HG03064 (cell line): Measurements from ENCODE around the gene DDA1.
"Not testable (repeated sequence)": the region's sequence is repeated elsewhere in the genome, so short reads cannot be mapped to it uniquely, and the experiment has no call there.

Experiments used
- ATAC-seq: cut with Tn5 transposase; IDR thresholded peaks from one replicate; pipeline ENCODE4 v1.9.1; 2021; ENCODE audit warnings: low read depth; ENCODE audit not compliant: unreplicated experiment

The DDA1 gene

GRCh38 chr19:17340302-17340870, 31.0 kb downstream of the DDA1 start:
- ATAC-seq = no peak

- ATAC-seq = no peak
These were observed 31.6 kb downstream of the DDA1 start for GRCh38 chr19:17340871-17341357.

DNA sequence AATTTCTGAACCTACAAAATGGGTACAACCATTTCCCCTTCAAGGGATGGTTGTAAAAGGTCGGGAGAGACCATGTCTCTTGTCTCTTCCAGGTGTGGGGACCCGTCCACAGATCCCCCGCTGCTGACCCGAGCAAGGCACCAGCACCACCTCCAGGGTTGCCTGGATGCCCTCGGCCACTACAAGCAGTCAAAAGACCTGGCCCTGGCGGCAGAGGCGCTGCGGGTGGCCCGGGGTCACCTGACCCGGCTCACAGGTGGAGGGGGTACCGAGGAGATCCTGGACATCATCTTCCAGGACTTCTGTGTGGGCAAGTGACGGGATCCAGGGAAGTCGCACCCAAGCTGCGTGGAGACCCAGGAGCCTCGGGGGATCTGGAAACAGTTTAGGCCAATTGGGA, 32.0 kb downstream of the DDA1 start:
- no peak for ATAC-seq

DNA sequence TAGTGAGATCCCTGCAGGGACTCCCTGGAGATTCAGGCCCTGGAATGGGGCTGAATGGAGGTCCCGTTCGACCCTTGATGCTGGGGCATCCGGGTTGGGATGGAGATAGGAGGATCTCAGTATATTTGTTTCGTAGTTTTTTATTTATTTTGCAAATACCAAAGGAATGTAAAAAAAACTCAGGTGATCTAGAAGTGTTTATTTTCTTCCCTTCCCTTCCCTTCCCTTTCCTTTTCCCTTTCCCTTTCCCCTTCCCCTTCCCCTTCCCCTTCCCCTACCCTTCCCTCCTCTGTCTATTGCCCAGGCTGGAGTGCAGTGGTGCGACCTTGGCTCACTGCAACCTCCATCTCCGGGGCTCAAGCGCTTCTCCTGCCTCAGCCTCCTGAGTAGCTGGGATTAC, 32.5 kb downstream of the DDA1 start:
- ATAC-seq = no peak

- no peak for ATAC-seq
These were observed 36.8 kb downstream of the DDA1 start for GRCh38 chr19:17346109-17346671.

DNA sequence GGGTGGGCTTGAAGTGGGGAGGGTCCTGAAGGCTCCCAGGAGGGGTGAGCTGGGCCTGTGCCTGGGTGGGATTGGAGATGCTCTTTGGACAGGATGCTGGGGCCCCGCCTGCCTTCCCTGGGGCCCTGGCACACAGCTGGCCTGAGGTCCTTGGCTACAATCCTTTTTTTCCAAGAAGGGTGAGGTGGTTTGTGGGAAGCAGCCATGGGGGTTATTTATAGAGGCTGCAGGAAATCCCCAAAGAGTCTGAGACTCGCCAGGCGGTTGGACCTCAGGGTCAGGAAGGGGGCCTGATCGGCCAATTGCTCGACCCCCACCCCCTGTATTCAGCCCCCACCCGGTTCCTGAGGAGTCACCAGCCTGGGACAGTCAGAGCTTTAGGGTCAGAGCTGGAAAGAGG, 38.0 kb downstream of the DDA1 start:
- ATAC-seq = no peak

GRCh38 chr19:17347877-17348276, 38.5 kb downstream of the DDA1 start:
- ATAC-seq = no peak

GRCh38 chr19:17348700-17349099, 39.3 kb downstream of the DDA1 start:
- no peak for ATAC-seq

DNA sequence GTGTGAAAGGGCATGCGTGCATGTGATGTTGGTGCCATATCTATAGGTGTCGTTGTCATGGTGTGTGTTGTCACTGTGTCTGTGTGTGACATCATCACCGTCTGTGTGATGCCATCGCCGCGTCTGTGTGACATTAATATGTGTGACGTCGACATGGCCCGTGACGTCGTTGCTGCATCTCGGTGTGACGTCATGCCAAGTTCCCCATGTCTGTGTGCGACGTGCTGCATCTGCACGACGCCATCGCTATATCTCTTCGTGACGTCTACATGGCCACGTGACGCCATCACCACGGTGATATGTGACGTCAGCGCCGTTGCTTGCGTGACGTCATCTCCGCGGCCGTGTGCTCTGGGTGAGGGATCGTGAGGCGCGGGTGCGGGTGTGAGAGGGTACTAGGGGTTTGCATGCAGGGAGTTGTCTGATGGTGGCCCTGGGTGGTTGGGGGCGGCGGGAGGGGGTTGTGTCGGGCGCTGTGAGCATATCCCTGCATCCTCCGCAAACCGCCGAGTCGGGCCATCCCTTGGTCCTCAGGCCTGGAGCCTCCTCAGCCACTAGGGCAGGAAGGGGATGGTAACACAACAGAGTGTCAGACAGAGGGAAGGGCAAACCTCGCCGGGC, 42.6 kb downstream of the DDA1 start:
- ATAC-seq = no peak

- ATAC-seq = no peak
These were observed 43.4 kb downstream of the DDA1 start for GRCh38 chr19:17352608-17353280.

- no peak for ATAC-seq
These were observed 44.0 kb downstream of the DDA1 start for GRCh38 chr19:17353386-17353785.

DNA sequence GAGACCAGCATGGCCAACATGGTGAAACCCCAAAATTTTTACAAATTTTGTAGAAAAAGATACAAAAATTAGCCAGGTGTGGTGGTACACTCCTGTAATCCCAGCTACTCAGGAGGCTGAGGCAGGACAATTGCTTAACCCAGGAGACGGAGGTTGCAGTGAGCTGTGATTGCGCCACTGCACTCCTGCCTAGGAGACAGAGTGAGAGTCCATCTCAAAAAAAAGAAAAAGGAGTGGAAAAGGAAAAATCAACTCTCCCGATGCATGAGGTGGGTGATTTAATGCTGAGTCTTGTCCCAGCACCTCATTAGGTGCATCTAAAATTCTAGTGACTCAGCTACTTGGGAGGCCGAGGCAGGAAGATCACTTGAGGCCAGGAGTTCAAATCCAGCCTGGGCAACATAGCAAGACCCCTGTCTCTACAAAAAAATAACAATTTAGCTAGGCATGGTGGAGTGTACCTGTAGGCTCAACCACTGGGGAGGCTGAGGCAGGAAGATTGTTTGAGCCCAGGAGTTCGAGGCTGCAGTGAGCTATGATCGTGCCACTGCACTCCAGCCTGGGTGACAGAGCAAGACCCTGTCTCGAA, 47.8 kb downstream of the DDA1 start:
- ATAC-seq = no peak

- no peak for ATAC-seq
These were observed 48.4 kb downstream of the DDA1 start for GRCh38 chr19:17357724-17358123.

GRCh38 chr19:17358395-17358794, 49.0 kb downstream of the DDA1 start:
- ATAC-seq = no peak

DNA sequence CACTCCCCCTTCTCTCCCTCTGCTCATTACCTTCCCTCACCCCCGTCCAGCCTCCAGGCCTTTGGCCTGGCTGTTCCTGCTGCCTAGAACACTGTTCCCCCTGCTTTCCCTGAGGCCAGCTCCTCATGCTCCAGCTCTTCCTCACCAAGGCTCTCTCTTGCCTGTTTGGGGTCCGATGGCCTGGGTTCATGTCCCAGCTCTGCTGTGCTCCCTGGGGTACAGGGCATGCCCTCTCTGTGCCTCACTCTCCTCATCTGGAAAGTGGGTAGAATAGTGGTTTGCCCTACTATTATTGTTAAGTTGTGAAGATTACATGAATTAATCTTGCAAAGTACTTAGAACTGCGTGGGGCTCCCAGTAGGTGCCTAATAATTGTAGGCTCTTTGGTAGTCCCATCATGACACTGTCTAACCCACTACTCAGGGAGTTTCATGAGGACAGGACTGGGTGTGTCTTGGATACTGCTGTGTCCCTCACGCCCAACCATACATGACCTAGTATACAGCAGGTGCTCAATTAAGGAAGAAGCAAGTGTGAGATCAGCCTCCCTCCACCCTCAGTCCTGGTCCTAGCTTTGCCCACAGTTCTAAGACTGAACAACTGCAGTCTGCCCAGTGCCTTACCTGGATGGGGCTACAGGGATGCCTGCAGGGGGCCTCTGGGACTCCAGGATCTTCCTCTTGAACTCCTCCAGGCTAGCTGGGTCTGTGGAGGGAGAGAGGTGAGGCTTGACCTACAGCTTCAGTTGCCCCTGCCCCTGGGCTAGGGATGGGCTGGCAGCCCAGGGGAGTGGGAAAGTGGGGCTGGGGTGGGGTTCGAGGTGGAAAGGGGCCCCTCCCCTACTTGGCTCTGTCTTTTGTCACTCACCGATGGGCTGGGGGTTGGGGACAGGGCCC, 50.8 kb downstream of the DDA1 start:
- ATAC-seq = no peak

DNA sequence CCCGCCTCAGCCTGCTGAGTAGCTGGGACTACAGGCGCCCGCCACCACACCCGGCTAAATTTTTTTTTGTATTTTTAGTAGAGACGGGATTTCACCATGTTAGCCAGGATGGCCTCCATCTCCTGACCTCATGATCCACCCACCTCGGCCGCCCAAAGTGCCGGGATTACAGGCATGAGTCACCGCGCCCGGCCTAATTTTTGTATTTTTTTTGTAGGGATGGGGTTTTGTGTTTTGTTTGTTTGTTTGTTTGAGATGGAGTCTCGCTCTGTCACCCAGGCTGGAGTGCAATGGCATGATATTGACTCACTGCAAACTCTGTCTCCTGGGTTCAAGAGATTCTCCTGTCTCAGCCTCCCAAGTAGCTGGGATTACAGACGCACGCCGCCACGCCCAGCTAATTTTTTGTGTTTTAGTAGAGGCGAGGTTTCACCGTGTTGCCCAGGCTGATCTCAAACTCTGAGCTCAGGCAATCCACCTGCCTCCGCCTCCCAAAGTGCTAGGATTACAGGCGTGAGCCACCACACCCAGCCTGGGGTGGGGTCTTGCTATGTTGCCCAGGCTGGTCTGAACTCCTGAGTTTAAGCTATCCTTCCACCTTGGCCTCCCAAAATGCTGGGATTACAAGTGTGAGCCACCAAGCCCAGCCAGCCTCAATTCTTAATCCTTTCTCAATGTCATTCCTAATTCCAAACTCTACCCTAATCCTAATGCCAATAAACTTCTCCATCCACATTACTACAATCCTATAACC, 54.7 kb downstream of the DDA1 start:
- not testable (repeated sequence) for ATAC-seq

DNA sequence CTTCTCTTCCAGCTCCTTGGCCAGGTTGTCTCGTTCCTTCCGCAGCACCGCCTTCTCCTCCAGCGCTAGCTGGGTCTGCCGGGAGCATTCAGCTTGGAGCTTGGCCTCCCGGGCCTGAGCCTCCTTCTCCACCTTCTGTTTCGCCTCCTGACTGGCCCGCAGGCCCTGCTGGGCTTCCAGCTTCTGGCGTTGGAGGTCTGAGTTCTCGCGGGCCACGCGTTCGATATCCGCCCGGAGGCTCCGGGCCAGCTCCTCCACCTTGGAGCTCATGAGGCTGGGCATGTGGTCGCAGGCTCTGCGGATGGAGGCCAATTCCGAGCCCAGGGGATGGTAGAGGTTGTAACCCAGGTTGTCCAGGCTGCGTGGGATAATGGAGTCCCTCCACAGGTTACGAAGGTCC, 56.0 kb downstream of the DDA1 start:
- no peak for ATAC-seq

DNA sequence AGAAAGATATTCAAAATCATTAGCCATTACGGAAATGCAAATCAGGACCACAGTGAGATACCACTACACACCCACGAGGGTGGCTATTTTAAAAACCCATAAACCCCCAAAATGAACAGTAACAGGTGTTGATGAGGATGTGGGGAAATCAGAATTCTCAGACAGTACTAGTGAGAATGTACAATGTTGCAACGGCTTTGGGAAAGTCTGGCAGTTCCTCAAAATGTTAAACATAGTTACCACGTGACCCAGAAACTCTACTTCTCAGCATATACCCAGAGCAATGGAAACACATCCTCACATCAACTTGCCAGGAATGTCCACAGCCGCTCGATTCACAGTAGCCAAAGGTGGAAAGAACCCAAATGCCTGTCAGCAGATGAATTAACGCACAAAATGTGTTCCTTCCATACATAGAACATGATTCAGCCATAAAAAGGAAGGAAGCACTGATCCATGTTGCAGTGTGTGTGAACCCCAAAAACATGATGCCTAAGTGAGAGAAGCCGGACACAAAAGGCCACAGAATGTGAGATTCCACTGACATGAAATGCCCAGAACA, 60.7 kb downstream of the DDA1 start:
- no peak for ATAC-seq
